Epithelial cell of proximal tubule (primary cell): ENCODE measurements around the gene MYH9. TPM values are rescaled to one million over a fixed set of nuclear protein-coding genes. Genes with fewer than 3 reads are reported as not detected.
"Not testable (repeated sequence)": the region's sequence is repeated elsewhere in the genome, so short reads cannot be mapped to it uniquely, and the experiment has no call there.

Experiments used
- DNase-seq: peaks from one replicate; pipeline ENCODE4 v3.0.0-alpha.2; 2011; ENCODE audit warnings: low read depth
- H3K4me3 ChIP-seq: 2 replicates; pipeline ENCODE4 v1.5.1; 2011; ENCODE audit warnings: low read depth, mild to moderate bottlenecking, low read length
- total RNA-seq: library from RNA; depleted of rRNA; stranded (reverse); fragments of >200 nt; gene quantifications from 2 replicates; pipeline ENCODE4 v1.2.3, GENCODE V29; 2015
- TF ChIP-seq, protein P1 (sequence below): conservative IDR thresholded peaks from 2 replicates; pipeline ENCODE4 v1.5.1; 2012; ENCODE audit warnings: low read depth, mild to moderate bottlenecking, low read length

Gene MYH9
- total RNA-seq, 1 donor from 2014 or later = 896 TPM

DNA sequence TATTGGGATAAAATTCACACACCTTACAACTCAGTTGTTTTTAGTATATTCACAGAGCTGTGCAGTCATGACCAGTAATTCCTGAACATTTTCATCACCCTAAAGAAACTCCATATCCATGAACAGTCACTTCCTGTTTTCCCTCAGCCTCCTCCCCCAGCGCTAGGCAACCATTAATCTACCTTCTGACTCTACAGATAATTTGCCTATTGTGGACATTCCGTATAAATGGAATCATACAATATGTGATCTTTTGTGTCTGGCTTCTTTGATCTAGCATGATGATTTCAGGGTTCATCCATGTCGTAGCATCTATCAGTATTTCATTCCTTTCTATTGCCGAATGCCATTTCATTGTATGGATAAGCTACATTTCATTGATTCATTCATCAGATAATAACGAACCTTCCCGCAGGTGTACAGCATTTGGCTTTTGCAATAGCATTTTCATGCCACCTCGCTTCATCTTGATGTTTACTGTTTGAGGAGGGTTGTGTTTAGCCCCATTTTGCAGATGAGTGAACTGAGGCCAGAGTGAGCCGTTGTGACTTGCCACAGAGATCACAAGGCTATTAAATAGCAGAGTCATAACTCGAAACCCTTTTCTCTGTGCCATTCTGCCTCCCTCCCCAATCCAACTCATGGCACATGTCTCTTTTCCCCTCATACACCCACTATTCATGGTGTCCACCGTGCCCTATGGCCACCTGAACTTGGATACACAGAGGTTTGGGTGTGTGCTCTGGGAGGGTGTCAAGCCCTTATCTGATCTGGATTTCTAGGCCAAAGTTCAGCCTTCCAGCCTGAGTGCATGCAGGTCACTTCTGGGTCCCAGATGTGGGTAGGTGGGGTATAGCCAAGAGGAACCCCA is 11.1 kb upstream of the MYH9 start:
- DNase-seq = no peak

DNA sequence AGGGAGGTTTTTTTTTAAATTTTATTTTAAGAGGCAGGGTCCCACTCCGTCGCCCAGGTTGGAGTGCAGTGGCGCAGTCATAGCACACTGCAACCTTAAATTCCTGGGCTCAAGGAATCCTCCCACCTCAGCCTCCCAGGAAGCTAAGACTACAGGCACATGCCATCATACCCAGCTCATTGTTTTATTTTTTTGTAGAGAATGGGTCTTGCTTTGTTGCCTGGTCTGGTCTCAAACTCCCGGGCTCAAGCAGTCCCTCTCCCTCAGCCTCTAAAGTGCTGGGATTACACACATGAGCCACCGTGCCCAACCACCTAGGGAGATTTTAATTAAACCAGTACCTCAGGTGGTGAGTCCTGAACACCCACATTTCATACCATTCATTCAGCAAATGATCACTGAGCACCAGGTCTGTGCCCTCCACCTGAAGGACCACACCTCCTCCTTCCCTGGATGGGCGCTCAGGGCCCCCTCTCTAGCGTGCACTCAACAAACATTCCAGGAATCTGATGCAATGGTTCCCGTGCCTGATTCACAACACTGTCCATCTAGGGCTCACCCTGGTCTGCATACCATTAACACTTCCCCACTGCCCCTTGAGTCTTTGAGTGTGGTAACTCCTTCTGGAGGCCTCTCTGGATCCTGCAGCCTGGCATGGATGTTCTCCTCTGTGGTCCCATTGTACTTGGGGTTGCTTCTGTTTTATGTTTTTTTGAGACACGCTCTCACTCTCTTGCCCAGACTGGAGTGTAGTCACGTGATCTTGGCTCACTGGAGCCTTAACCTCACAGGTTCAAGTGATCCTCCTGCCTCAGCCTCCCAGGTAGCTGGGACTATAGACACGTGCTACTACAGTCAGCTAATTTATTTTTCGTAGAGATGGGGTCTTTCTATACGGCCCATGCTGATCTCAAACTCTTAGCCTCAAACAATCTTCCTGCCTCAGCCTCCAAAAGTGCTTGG is 9.6 kb upstream of the MYH9 start:
- TF ChIP-seq, protein P1, sequence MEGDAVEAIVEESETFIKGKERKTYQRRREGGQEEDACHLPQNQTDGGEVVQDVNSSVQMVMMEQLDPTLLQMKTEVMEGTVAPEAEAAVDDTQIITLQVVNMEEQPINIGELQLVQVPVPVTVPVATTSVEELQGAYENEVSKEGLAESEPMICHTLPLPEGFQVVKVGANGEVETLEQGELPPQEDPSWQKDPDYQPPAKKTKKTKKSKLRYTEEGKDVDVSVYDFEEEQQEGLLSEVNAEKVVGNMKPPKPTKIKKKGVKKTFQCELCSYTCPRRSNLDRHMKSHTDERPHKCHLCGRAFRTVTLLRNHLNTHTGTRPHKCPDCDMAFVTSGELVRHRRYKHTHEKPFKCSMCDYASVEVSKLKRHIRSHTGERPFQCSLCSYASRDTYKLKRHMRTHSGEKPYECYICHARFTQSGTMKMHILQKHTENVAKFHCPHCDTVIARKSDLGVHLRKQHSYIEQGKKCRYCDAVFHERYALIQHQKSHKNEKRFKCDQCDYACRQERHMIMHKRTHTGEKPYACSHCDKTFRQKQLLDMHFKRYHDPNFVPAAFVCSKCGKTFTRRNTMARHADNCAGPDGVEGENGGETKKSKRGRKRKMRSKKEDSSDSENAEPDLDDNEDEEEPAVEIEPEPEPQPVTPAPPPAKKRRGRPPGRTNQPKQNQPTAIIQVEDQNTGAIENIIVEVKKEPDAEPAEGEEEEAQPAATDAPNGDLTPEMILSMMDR = peak; percentile 17
- no peak overlapping the region for H3K4me3 ChIP-seq
- DNase-seq = no peak

More for the DNA sequence above, 11.1 kb upstream of the MYH9 start:
- TF ChIP-seq, protein P1 = no peak
- no peak overlapping the region for H3K4me3 ChIP-seq

DNA sequence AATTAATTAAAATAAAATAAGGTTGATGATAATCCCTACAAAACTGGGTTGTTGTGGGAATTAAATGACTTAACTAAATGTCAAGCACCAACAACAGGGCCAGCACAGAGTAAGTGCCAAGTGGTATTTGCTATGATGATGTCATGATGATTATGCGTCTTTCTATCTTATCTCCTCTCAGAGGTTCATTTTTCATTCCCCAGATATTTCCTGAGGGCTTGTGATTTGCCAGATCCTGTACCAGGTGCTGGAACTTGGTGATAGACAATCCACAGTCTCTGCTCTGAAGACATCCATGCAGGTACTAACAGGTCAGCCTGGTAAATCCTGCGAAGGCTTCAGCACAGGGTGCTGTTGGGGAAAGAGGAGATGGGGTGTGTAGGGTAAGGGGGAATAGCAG is 8.1 kb upstream of the MYH9 start:
- TF ChIP-seq, protein P1 = no peak
- no peak overlapping the region for H3K4me3 ChIP-seq
- DNase-seq = no peak

DNA sequence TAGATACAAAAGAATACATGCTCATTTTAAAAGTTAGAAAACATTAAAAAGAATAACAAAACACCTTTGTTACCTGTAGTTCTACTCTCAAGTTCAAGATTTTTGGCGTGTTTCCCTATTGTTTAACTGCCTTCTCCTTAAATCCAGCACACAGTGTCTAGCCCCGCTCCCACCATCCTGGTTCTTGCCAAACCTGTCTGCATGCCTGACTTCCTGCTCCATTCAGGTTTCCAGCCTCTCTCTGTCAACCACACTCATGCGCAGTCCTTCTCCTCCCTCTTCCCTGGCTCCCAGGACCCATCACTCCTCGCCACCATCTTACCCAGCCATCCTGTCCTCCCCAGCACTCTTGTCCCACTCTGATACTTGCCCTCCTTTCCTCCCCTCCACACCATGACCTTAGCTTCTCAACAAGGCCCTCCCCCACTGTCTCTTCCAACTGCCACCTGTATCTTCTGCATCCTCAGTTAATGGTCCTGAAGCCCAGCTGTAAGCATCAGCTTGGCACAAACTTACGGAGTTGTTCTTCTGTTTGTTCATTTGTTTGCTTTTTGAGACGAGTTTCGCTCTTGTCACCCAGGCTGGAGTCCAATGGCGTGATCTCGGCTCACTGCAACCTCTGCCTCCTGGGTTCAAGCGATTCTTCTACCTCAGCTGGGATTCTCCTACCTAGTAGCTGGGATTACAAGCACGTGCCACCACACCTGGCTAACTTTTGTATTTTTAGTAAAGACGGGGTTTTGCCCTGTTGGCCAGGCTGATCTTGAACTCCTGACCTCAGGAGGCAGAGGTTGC is 7.5 kb upstream of the MYH9 start:
- no peak overlapping the region for H3K4me3 ChIP-seq
- no peak for DNase-seq
- TF ChIP-seq, protein P1 = no peak

DNA sequence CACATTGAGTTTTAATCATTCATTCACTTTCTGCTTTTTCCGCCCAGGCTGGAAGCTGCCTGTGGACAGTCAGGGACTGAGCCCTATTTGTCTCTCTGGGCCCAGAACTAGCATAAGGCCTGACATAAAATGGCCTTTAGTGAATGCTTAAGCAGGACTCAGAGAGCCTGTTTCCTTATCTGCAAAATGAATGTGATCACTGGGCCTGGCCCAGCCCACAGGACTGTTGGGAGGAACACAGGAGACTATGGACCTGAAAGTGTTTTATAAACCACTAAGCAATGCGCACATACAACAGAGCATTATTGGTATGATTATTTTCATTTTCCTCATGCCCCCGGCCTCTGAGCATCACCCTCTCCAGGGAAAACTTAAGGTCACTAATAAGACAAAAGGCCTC is 3.9 kb upstream of the MYH9 start:
- TF ChIP-seq, protein P1 = no peak

DNA sequence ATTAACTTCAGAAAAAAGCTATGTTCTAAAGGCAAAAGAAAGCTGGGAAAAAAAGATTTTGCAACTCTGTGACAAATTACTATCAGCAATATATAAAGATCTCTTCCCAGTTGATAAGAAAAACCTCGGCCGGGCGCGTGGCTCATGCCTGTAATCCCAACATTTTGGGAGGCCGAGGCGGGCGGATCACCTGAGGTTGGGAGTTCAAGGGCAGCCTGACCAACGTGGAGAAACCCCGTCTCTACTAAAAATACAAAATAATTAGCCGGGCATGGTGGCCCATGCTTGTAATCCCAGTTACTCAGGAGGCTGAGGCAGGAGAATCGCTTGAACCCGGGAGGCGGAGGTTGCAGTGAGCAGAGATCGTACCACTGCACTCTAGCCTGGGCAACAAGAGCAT is 1.4 kb upstream of the MYH9 start:
- peak overlapping the region; percentile 64 for H3K4me3 ChIP-seq
- not testable (repeated sequence) for DNase-seq

More for the DNA sequence above, 3.9 kb upstream of the MYH9 start:
- H3K4me3 ChIP-seq = no peak overlapping the region
- DNase-seq = no peak

DNA sequence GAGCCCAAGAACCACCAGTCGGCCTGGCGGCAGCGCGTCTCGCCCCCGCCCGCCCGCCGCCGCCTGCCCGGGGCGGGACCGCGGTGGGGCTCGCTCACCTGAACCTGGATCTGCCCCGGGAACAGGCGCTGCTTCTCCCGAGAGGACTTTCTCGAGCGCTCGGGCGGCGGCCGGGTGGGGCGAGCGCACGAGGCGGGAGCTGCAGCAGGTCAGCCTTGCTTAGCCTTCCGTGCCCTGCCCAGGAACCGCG is 133 bp downstream of the MYH9 start:
- TF ChIP-seq, protein P1 = no peak
- H3K4me3 ChIP-seq = peak overlapping the region; percentile 81
- no peak for DNase-seq
